ENCODE results near the gene PTHLH. TPM values are rescaled to one million over a fixed set of nuclear protein-coding genes. Genes with fewer than 3 reads are reported as not detected.

The PTHLH gene
- 2.0 and 17.8 TPM in 2 replicates for total RNA-seq

DNA sequence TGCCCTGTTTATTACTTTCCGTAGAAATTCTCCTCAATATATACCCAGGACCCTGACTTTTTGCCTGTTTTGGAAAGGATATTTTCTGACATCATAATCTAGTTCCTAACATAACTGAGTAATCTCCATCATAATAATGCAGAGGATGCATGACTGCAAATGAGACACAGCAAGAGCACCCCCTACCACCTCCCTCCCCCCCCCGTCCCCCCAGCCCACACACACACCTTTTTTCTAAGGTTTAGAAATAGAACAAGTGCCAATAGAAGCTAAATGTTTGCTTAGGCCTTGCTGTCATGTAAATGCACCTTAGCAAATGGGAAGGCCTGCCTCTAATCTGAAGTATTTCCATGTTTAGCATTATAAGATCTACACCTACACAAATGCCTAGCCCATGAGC, at the start of gene PTHLH:
Gene PTHLH, minus strand, starts transcription at position 13 of the 400 bp plus-strand sequence. CDS start 3,239 bp downstream, outside the sequence.

Other genes with a start within 250 kb of the PTHLH start
- 25.2 and 29.1 TPM in 2 replicates for gene KLHL42, start 192.5 kb downstream of the PTHLH start, total RNA-seq
- gene MANSC4, start 192.5 kb downstream of the PTHLH start, total RNA-seq: not detected in 2 replicates
- gene CCDC91, start 217.7 kb upstream of the PTHLH start, total RNA-seq: 25.6 and 26.4 TPM in 2 replicates